ENCODE measurements around the gene CXXC4. TPM values are rescaled to one million over a fixed set of nuclear protein-coding genes. Genes with fewer than 3 reads are reported as not detected.

CXXC4 gene
- total and polyA plus RNA-seq, 2 of the 13 experiments (the other 11 are each of a cell fraction or from before 2014, with no cell fraction given): not detected

- TF ChIP-seq THAP9 (CRISPR knock-in tag; IDR thresholded peaks at IDR 0.05; ENCODE audit: borderline replicate concordance): no peak
Measured at GRCh38 chr4:104504536-104504935, 9.8 kb upstream of the CXXC4 start (continued).

- intact Hi-C loops (cut with micrococcal nuclease; ENCODE audit: unreplicated experiment): no loop called here
- FAIRE-seq (no peak), DNase-seq (ENCODE audit: low spot score) (no peak), ATAC-seq (no peak)
- Histone ChIP-seq H3K27me3 (ENCODE audit: control insufficient read depth in 1 of 2, insufficient read depth in 2 of 2, low read length in 2 of 2) (no peaks in the 10 kb centered on the region), H3K27ac (ENCODE audit: extremely low read length, insufficient read depth, low read length) (no peak overlapping the region), H3K9ac (ENCODE audit: insufficient read depth, low read depth, low read length) (no peak overlapping the region), H3K9me3 (ENCODE audit: low read length) (no peaks in the 10 kb centered on the region), H3K79me2 (ENCODE audit: insufficient read depth, low read length) (no peaks in the 10 kb centered on the region), H3K36me3 (replicated peaks in 1 of 2; ENCODE audit: control insufficient read depth in 1 of 2, insufficient read depth in 2 of 2, low read length in 2 of 2) (no peaks in the 10 kb centered on the region), H3K4me1 (ENCODE audit: insufficient read depth, low read length) (no peaks in the 10 kb centered on the region), H3K4me3 (replicated peaks in 1 of 3; ENCODE audit: insufficient read depth in 1 of 3, low read depth in 2 of 3, low read length in 3 of 3) (no peak overlapping the region), H3K4me2 (ENCODE audit: low read depth, low read length) (no peak overlapping the region), H4K20me1 (ENCODE audit: insufficient read depth, low read length) (no peaks in the 10 kb centered on the region), H2AFZ (ENCODE audit: low read length) (no peak overlapping the region)
- POLR2A ChIA-PET: no interaction called here
- in situ Hi-C loops (cut with HindIII; ENCODE audit: extremely low pct_ligation_motif_present, low pct_unique_long_range_greater_than_20kb): no loop called here
- WGBS (ENCODE audit: low lambda C conversion rate): 3% methylated on average over 2 of the region's 2 CpGs
- CTCF ChIA-PET (ENCODE audit: low intra/inter-chr PET ratio, low total read pairs): no interaction called here
- no TSS peak for BruUV-seq (replicated peaks)
- TF ChIP-seq SPEN (CRISPR knock-in tag; IDR thresholded peaks at IDR 0.05; ENCODE audit: low read depth) (no peak), NKX3-1 (CRISPR knock-in tag; IDR thresholded peaks at IDR 0.05) (no peak), NRL (CRISPR knock-in tag; IDR thresholded peaks at IDR 0.05; ENCODE audit: borderline replicate concordance) (no peak), ZNF207 (IDR thresholded peaks at IDR 0.05; ENCODE audit: borderline replicate concordance) (no peak), TFAP4 (IDR thresholded peaks at IDR 0.05; ENCODE audit: borderline replicate concordance, low read depth) (no peak), ZFAT (CRISPR knock-in tag; conservative IDR thresholded peaks at IDR 0.05) (no peak), TIGD3 (CRISPR knock-in tag; IDR thresholded peaks at IDR 0.05; ENCODE audit: borderline replicate concordance) (no peak), ZNF263 (CRISPR knock-in tag; IDR thresholded peaks at IDR 0.05) (no peak), SMC3 (IDR thresholded peaks at IDR 0.05; ENCODE audit: low read length) (no peak), RERE (CRISPR knock-in tag; IDR thresholded peaks at IDR 0.05; ENCODE audit: low read depth) (no peak)
Measured at GRCh38 chr4:104502471-104502870, 7.8 kb upstream of the CXXC4 start.

Data from HepG2 (cell line).